ENCODE data around the gene DDX46. TPM values are rescaled to one million over a fixed set of nuclear protein-coding genes. Genes with fewer than 3 reads are reported as not detected.

The DDX46 gene
- polyA plus RNA-seq, 1 donor from 2014 or later: 46.8 TPM

DNA sequence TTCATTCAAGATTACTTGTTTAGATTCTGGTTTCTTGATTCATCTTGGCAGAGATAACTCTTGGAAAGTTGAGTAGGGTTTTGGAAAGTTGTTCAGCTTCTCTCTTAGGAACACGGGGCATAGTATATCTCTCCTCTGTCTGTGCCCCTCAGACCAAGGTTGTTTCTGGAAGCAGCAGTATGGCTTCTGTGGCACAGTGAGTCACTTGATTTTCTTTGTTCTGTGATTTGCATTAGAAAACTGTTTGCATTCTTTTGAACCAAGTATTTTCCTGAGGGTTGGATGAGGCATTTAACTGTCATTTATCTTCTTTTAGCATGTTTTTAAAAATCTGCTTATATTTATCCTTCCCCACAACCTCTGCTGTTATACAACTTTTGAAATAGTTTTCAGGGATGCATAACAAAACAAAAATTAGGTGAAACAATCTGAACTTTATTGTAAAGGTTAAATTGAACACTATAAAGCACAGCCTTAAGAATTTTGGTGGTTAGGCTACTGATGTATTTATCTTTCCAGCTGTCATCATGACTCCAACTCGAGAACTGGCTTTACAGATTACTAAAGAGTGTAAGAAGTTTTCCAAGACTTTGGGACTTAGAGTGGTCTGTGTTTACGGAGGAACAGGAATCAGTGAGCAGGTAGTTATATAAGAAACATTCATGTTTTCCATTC, 26.5 kb downstream of the DDX46 start:
- Histone ChIP-seq H3K36me3 (ENCODE audit: insufficient read depth, low read length) (peaks cover 5% of the 10 kb centered on the region), H3K9me2 (ENCODE audit: insufficient read depth, low read length) (no peaks in the 10 kb centered on the region), H3K27ac (ENCODE audit: low read length) (no peak overlapping the region), H2AFZ (ENCODE audit: low read depth, low read length) (no peak overlapping the region), H3K4me3 (ENCODE audit: low read length) (no peak overlapping the region), H3K27me3 (ENCODE audit: insufficient read depth, low read depth, low read length) (no peaks in the 10 kb centered on the region), H3K79me2 (replicated peaks; ENCODE audit: insufficient read depth, low read length) (no peaks in the 10 kb centered on the region), H4K20me1 (ENCODE audit: insufficient read depth) (no peaks in the 10 kb centered on the region), H3K9me3 (ENCODE audit: low read length) (no peaks in the 10 kb centered on the region), H3K4me2 (ENCODE audit: low read length) (no peak overlapping the region), H3K9ac (ENCODE audit: low read length) (no peak overlapping the region), H3F3A (ENCODE audit: insufficient read depth, low read length, poor library complexity, severe bottlenecking) (no peaks in the 10 kb centered on the region)
- TF ChIP-seq RAD21 (conservative IDR thresholded peaks at IDR 0.05) (no peak), SMC3 (conservative IDR thresholded peaks at IDR 0.05; ENCODE audit: poor library complexity) (no peak), EP300 (conservative IDR thresholded peaks at IDR 0.05; ENCODE audit: poor library complexity, severe bottlenecking) (no peak), MXI1 (conservative IDR thresholded peaks at IDR 0.05; ENCODE audit: poor library complexity, severe bottlenecking) (no peak), EZH2 (IDR thresholded peaks at IDR 0.05; ENCODE audit: borderline replicate concordance, insufficient read depth, low read length, poor library complexity, severe bottlenecking) (no peak), POLR2AphosphoS5 (IDR thresholded peaks at IDR 0.05) (no peak), TAF1 (IDR thresholded peaks at IDR 0.05; ENCODE audit: low read depth) (no peak)
- TF ChIP-seq, protein P1, sequence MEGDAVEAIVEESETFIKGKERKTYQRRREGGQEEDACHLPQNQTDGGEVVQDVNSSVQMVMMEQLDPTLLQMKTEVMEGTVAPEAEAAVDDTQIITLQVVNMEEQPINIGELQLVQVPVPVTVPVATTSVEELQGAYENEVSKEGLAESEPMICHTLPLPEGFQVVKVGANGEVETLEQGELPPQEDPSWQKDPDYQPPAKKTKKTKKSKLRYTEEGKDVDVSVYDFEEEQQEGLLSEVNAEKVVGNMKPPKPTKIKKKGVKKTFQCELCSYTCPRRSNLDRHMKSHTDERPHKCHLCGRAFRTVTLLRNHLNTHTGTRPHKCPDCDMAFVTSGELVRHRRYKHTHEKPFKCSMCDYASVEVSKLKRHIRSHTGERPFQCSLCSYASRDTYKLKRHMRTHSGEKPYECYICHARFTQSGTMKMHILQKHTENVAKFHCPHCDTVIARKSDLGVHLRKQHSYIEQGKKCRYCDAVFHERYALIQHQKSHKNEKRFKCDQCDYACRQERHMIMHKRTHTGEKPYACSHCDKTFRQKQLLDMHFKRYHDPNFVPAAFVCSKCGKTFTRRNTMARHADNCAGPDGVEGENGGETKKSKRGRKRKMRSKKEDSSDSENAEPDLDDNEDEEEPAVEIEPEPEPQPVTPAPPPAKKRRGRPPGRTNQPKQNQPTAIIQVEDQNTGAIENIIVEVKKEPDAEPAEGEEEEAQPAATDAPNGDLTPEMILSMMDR (IDR thresholded peaks at IDR 0.05; ENCODE audit: poor library complexity, severe bottlenecking): no peak
- TF ChIP-seq, protein P2, sequence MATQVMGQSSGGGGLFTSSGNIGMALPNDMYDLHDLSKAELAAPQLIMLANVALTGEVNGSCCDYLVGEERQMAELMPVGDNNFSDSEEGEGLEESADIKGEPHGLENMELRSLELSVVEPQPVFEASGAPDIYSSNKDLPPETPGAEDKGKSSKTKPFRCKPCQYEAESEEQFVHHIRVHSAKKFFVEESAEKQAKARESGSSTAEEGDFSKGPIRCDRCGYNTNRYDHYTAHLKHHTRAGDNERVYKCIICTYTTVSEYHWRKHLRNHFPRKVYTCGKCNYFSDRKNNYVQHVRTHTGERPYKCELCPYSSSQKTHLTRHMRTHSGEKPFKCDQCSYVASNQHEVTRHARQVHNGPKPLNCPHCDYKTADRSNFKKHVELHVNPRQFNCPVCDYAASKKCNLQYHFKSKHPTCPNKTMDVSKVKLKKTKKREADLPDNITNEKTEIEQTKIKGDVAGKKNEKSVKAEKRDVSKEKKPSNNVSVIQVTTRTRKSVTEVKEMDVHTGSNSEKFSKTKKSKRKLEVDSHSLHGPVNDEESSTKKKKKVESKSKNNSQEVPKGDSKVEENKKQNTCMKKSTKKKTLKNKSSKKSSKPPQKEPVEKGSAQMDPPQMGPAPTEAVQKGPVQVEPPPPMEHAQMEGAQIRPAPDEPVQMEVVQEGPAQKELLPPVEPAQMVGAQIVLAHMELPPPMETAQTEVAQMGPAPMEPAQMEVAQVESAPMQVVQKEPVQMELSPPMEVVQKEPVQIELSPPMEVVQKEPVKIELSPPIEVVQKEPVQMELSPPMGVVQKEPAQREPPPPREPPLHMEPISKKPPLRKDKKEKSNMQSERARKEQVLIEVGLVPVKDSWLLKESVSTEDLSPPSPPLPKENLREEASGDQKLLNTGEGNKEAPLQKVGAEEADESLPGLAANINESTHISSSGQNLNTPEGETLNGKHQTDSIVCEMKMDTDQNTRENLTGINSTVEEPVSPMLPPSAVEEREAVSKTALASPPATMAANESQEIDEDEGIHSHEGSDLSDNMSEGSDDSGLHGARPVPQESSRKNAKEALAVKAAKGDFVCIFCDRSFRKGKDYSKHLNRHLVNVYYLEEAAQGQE (IDR thresholded peaks at IDR 0.05; ENCODE audit: borderline replicate concordance): no peak

DNA sequence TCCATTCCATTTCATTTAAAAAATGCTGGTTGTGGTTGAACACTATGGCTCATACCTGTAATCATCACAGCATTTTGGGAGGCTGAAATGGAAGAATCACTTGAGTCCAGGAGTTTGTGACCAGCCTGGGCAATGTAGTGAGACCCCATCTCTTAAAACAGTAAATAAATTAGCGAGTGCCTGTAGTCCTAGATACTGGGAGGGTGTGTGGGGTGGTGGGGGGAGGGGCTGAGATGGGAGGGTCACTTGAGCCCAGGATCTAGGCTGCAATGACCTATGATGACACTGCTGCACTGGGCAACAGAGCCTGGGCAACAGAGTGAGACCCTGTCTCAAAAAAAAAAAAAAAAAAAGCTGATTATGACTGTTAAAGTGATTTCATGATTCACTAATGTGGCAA, 29.1 kb downstream of the DDX46 start:
- H3K9ac ChIP-seq (ENCODE audit: low read length): no peak overlapping the region
- no peak overlapping the region for H3K4me2 ChIP-seq (ENCODE audit: low read length)
- no peak overlapping the region for H2AFZ ChIP-seq (ENCODE audit: low read depth, low read length)
- no peaks in the 10 kb centered on the region for H4K20me1 ChIP-seq (ENCODE audit: insufficient read depth)
- peaks cover 7% of the 10 kb centered on the region for H3K36me3 ChIP-seq (ENCODE audit: insufficient read depth, low read length)
- no peaks in the 10 kb centered on the region for H3K79me2 ChIP-seq (replicated peaks; ENCODE audit: insufficient read depth, low read length)
- H3K27ac ChIP-seq (ENCODE audit: low read length): no peak overlapping the region
- no peaks in the 10 kb centered on the region for H3K9me2 ChIP-seq (ENCODE audit: insufficient read depth, low read length)
- TF ChIP-seq EP300 (conservative IDR thresholded peaks at IDR 0.05; ENCODE audit: poor library complexity, severe bottlenecking): no peak
- TF ChIP-seq, protein P1 (IDR thresholded peaks at IDR 0.05; ENCODE audit: poor library complexity, severe bottlenecking): no peak
- TF ChIP-seq EZH2 (IDR thresholded peaks at IDR 0.05; ENCODE audit: borderline replicate concordance, insufficient read depth, low read length, poor library complexity, severe bottlenecking): no peak
- no peak for TF ChIP-seq SMC3 (conservative IDR thresholded peaks at IDR 0.05; ENCODE audit: poor library complexity)
- TF ChIP-seq, protein P2 (IDR thresholded peaks at IDR 0.05; ENCODE audit: borderline replicate concordance): no peak
- no peaks in the 10 kb centered on the region for H3K27me3 ChIP-seq (ENCODE audit: insufficient read depth, low read depth, low read length)
- no peaks in the 10 kb centered on the region for H3F3A ChIP-seq (ENCODE audit: insufficient read depth, low read length, poor library complexity, severe bottlenecking)
- no peak overlapping the region for H3K4me3 ChIP-seq (ENCODE audit: low read length)
- no peaks in the 10 kb centered on the region for H3K9me3 ChIP-seq (ENCODE audit: low read length)
